WI38 (cell line): ENCODE results near the gene NTPCR.
"Not testable (repeated sequence)": the region's sequence is repeated elsewhere in the genome, so short reads cannot be mapped to it uniquely, and the experiment has no call there.

ENCODE experiments used
- H3K4me3 ChIP-seq: 2 replicates; pipeline ENCODE4 v1.5.1; 2011; ENCODE audit warnings: low read depth, mild to moderate bottlenecking, control low read depth, low read length
- CTCF ChIP-seq: IDR thresholded peaks from 2 replicates; pipeline ENCODE4 v1.5.1; 2012; ENCODE audit warnings: low read depth, mild to moderate bottlenecking, control low read depth, low read length

The NTPCR gene

DNA sequence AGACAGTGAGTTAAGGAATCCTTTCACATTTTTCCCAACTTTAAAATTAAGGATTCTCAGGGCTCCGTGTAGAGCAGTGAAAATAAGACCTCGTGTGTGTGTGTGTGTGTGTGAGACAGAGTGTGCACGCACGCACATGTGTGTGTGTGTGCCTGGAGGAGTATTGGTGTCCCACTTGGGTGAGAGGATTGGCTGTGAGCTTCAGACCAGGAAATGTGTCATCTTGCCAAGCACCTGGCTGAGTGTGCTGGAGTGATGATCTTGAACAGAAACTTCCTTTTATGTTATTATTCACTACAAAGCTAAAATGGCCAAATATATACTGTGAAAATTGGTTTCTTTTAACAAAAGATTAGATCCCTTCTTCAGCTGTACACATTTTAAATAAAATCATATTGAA lies 35.2 kb upstream of the NTPCR start:
- no peak for TF ChIP-seq CTCF

GRCh38 chr1:232917053-232917452 lies 33.4 kb upstream of the NTPCR start:
- no peak for TF ChIP-seq CTCF
- H3K4me3 ChIP-seq = no peak overlapping the region

More for the DNA sequence above, 35.2 kb upstream of the NTPCR start:
- no peak overlapping the region for H3K4me3 ChIP-seq

DNA sequence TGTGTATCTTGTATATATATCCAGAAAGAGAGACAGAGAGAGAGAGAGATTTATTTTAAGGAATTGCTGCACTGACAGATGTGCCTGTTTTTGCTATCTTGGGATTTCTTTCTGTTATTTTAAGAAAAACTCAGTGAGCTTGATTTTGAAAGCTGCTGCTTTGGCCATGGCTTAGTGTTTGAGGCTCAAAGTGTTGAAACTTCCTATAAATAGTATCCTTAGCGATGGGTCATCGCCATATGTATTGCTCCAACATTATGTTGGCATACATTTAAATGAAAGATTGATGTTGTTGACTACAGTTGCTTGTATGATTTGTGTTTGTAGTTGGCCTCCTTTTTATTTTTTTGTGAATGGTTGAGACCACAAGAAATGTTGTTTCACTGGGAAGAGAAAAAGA lies 29.0 kb upstream of the NTPCR start:
- H3K4me3 ChIP-seq = no peak overlapping the region
- TF ChIP-seq CTCF = no peak

- H3K4me3 ChIP-seq = no peak overlapping the region
- TF ChIP-seq CTCF = no peak
Observed at GRCh38 chr1:232922485-232922884, 27.9 kb upstream of the NTPCR start.

GRCh38 chr1:232923739-232924386 lies 26.5 kb upstream of the NTPCR start:
- H3K4me3 ChIP-seq = no peak overlapping the region
- no peak for TF ChIP-seq CTCF

- TF ChIP-seq CTCF = no peak
- H3K4me3 ChIP-seq = no peak overlapping the region
Observed at GRCh38 chr1:232924874-232925273, 25.5 kb upstream of the NTPCR start.

DNA sequence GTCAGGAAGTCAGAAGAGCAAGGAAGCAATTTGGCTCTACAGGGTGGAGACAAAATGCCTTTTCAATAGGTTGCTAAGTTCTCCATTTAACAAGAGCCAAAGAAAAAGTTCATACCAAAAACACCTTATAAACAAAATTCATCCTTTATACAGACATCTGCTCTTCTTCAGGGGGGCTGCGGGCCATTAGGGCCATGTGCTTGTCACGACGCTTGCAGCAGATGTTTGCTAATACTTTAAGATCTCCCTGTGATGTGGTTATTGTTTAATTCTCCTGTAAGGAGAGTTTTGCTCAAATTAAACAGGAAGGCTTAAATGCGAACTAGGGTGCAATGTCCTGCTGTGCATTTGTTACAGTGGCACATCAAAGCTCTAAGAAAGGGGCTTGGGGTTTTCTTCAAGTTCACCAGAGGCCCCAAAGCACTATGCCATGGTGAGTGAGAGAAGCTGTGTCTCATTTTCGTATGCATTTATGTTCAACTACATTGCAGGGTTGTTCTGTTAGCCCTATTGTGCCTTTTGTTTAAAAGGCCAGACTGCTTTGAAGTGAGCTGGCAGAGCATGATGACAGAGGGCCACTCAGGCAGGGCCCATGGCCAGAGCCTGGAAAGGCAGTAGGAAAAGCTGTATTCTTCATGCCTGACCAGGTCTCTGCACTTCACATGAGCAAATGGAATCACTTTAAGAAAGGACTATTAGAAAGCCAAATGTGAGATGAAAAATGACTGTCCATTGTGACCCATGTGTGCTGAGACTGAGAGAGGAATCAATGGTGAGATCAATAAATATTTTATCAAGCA lies 24.8 kb upstream of the NTPCR start:
- no peak for TF ChIP-seq CTCF
- H3K4me3 ChIP-seq = no peak overlapping the region

DNA sequence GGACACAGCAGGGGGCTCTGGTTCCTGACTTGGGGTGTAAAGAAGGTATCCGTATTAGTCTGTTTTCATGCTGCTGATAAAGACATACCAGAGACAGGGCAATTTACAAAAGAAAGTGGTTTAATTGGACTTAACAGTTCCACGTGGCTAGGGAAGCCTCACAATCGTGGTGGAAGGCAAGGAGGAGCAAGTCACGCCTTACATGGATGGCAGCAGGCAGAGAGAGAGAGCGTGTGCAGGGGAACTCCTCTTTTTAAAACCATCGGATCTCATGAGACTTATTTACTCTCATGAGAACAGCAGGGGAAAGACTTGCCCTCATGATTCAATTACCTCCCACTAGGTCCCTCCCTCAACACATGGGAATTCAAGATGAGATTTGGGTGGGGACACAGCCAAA lies 23.2 kb upstream of the NTPCR start:
- not testable (repeated sequence) for H3K4me3 ChIP-seq
